Neural cell (in vitro differentiated cells): ENCODE data around the gene GAB2.
"Not testable (repeated sequence)": the region's sequence is repeated elsewhere in the genome, so short reads cannot be mapped to it uniquely, and the experiment has no call there.

Source experiments
- EZH2 ChIP-seq: fragments of 200-600, 300-800 bp; shearing (Covaris generic), sonication (generic); IDR thresholded peaks from 2 replicates; pipeline ENCODE4 v1.6.1; 2014; ENCODE audit warnings: antibody characterized with exemption, low read length, borderline replicate concordance, mild to moderate bottlenecking; ENCODE audit not compliant: insufficient read depth, poor library complexity, severe bottlenecking
- MXI1 ChIP-seq: fragments of 450-650 bp; conservative IDR thresholded peaks from 2 replicates; pipeline ENCODE4 v1.6.1; 2014; ENCODE audit warnings: antibody characterized with exemption, mild to moderate bottlenecking; ENCODE audit not compliant: poor library complexity, severe bottlenecking
- RAD21 ChIP-seq: fragments of 450-650 bp; conservative IDR thresholded peaks from 2 replicates; pipeline ENCODE4 v1.6.1; 2014; ENCODE audit warnings: antibody characterized with exemption, mild to moderate bottlenecking, moderate library complexity
- REST ChIP-seq: IDR thresholded peaks from 2 replicates; pipeline ENCODE4 v1.6.1; 2012; ENCODE audit warnings: borderline replicate concordance
- TF ChIP-seq, protein P1 (sequence below): fragments of 450-650 bp; IDR thresholded peaks from 2 replicates; pipeline ENCODE4 v1.5.1; 2014; ENCODE audit warnings: antibody characterized with exemption, mild to moderate bottlenecking, moderate library complexity; ENCODE audit not compliant: poor library complexity, severe bottlenecking

GRCh38 chr11:78233046-78233445 lies 184.6 kb downstream of the GAB2 start:
- TF ChIP-seq, protein P1, sequence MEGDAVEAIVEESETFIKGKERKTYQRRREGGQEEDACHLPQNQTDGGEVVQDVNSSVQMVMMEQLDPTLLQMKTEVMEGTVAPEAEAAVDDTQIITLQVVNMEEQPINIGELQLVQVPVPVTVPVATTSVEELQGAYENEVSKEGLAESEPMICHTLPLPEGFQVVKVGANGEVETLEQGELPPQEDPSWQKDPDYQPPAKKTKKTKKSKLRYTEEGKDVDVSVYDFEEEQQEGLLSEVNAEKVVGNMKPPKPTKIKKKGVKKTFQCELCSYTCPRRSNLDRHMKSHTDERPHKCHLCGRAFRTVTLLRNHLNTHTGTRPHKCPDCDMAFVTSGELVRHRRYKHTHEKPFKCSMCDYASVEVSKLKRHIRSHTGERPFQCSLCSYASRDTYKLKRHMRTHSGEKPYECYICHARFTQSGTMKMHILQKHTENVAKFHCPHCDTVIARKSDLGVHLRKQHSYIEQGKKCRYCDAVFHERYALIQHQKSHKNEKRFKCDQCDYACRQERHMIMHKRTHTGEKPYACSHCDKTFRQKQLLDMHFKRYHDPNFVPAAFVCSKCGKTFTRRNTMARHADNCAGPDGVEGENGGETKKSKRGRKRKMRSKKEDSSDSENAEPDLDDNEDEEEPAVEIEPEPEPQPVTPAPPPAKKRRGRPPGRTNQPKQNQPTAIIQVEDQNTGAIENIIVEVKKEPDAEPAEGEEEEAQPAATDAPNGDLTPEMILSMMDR, result not testable (repeated sequence)
- not testable (repeated sequence) for TF ChIP-seq MXI1, REST, EZH2, RAD21
